ENCODE data around the gene PNPLA5. TPM values are rescaled to one million over a fixed set of nuclear protein-coding genes. Genes with fewer than 3 reads are reported as not detected.

Gene PNPLA5
- polyA plus RNA-seq, 1 experiment: not detected

GRCh38 chr22:43859621-43860020 lies 32.2 kb downstream of the PNPLA5 start:
- no peaks in the 10 kb centered on the region for H3K36me3 ChIP-seq (ENCODE audit: control insufficient read depth, insufficient read depth, low read length)
- CTCF ChIA-PET: no interaction called here
- no peak for DNase-seq (ENCODE audit: low read depth)
- no peak for TF ChIP-seq CTCF (IDR thresholded peaks at IDR 0.05; ENCODE audit: insufficient read depth, low read depth, low read length)
- H3K4me3 ChIP-seq (ENCODE audit: low read depth, low read length): no peak overlapping the region
- POLR2A ChIA-PET: no interaction called here
- peaks cover 5% of the 10 kb centered on the region for H3K27me3 ChIP-seq (ENCODE audit: control insufficient read depth, insufficient read depth, low read length)

- ChIA-PET CTCF (no interaction called here), POLR2A (no interaction called here)
- H3K36me3 ChIP-seq (ENCODE audit: control insufficient read depth, insufficient read depth, low read length): no peaks in the 10 kb centered on the region
- DNase-seq (ENCODE audit: low read depth): no peak
- H3K4me3 ChIP-seq (ENCODE audit: low read depth, low read length): no peak overlapping the region
- no peak for TF ChIP-seq CTCF (IDR thresholded peaks at IDR 0.05; ENCODE audit: insufficient read depth, low read depth, low read length)
- peaks cover 5% of the 10 kb centered on the region for H3K27me3 ChIP-seq (ENCODE audit: control insufficient read depth, insufficient read depth, low read length)
Observed at GRCh38 chr22:43859176-43859575, 32.6 kb downstream of the PNPLA5 start.

- H3K4me3 ChIP-seq (ENCODE audit: low read depth, low read length): no peak overlapping the region
- no peaks in the 10 kb centered on the region for H3K36me3 ChIP-seq (ENCODE audit: control insufficient read depth, insufficient read depth, low read length)
- CTCF ChIA-PET: no interaction called here
- peaks cover 5% of the 10 kb centered on the region for H3K27me3 ChIP-seq (ENCODE audit: control insufficient read depth, insufficient read depth, low read length)
- no peak for TF ChIP-seq CTCF (IDR thresholded peaks at IDR 0.05; ENCODE audit: insufficient read depth, low read depth, low read length)
- POLR2A ChIA-PET: no interaction called here
- no peak for DNase-seq (ENCODE audit: low read depth)
Observed at GRCh38 chr22:43858156-43858895, 33.5 kb downstream of the PNPLA5 start.

- Histone ChIP-seq H3K36me3 (ENCODE audit: control insufficient read depth, insufficient read depth, low read length) (no peaks in the 10 kb centered on the region), H3K4me3 (ENCODE audit: low read depth, low read length) (no peak overlapping the region), H3K27me3 (ENCODE audit: control insufficient read depth, insufficient read depth, low read length) (peaks cover 5% of the 10 kb centered on the region)
- ChIA-PET CTCF (no interaction called here), POLR2A (no interaction called here)
- no peak for DNase-seq (ENCODE audit: low read depth)
- no peak for TF ChIP-seq CTCF (IDR thresholded peaks at IDR 0.05; ENCODE audit: insufficient read depth, low read depth, low read length)
Observed at GRCh38 chr22:43857367-43857766, 34.4 kb downstream of the PNPLA5 start.

GRCh38 chr22:43855431-43855830 lies 36.4 kb downstream of the PNPLA5 start:
- no peak for DNase-seq (ENCODE audit: low read depth)
- POLR2A ChIA-PET: no interaction called here
- CTCF ChIA-PET: no interaction called here
- Histone ChIP-seq H3K4me3 (ENCODE audit: low read depth, low read length) (no peak overlapping the region), H3K27me3 (ENCODE audit: control insufficient read depth, insufficient read depth, low read length) (peaks cover 1% of the 10 kb centered on the region), H3K36me3 (ENCODE audit: control insufficient read depth, insufficient read depth, low read length) (no peaks in the 10 kb centered on the region)
- no peak for TF ChIP-seq CTCF (IDR thresholded peaks at IDR 0.05; ENCODE audit: insufficient read depth, low read depth, low read length)
